Natural killer cell (primary cell): ENCODE results near the gene PANK4. TPM values are rescaled to one million over a fixed set of nuclear protein-coding genes. Genes with fewer than 3 reads are reported as not detected.

Source experiments
- ATAC-seq, 3 donors: fragments of 150-1000 bp in 2 of 3; fragments of 200-7000 bp in 1 of 3; cut with Tn5 transposase; 1 replicate in 1 of 3; 2 replicates in 2 of 3; pipeline ENCODE4 v1.10.0; 2021; ENCODE audit warnings: mild to moderate bottlenecking in 2 of 3, moderate library complexity in 2 of 3
- DNase-seq, 2 donors: peaks; one replicate each; pipeline versions ENCODE4 v3.0.0 to v3.0.0-alpha.2; 2013 to 2021; ENCODE audit warnings: mixed read lengths in 1 of 2
- H3K27ac ChIP-seq: one replicate; pipeline ENCODE4 v1.5.1; 2013; ENCODE audit warnings: mild to moderate bottlenecking, low read length
- H3K27me3 ChIP-seq: one replicate; pipeline ENCODE4 v1.6.1; 2013; ENCODE audit warnings: low read length; ENCODE audit not compliant: control insufficient read depth, insufficient read depth
- H3K36me3 ChIP-seq: one replicate; pipeline ENCODE4 v1.6.1; 2013; ENCODE audit warnings: low read length; ENCODE audit not compliant: control insufficient read depth, insufficient read depth
- H3K4me1 ChIP-seq: one replicate; pipeline ENCODE4 v1.6.1; 2013; ENCODE audit warnings: low read length; ENCODE audit not compliant: control insufficient read depth, insufficient read depth
- H3K4me3 ChIP-seq: one replicate; pipeline ENCODE4 v1.5.1; 2013; ENCODE audit warnings: low read length
- H3K9me3 ChIP-seq: one replicate; pipeline ENCODE4 v1.6.1; 2013; ENCODE audit warnings: low read length; ENCODE audit not compliant: control insufficient read depth, insufficient read depth
- H3K27ac Mint-ChIP-seq, 2 donors: one replicate each; pipeline ENCODE4 v1.8.0; 2022; ENCODE audit warnings: mild to moderate bottlenecking in 2 of 2, mixed read lengths in 2 of 2, moderate library complexity in 1 of 2
- H3K27me3 Mint-ChIP-seq, 2 donors: one replicate each; pipeline ENCODE4 v1.8.0; 2022; ENCODE audit warnings: low read depth in 2 of 2, mixed read lengths in 2 of 2
- H3K36me3 Mint-ChIP-seq: one replicate; pipeline ENCODE4 v1.8.0; 2022; ENCODE audit warnings: mixed read lengths
- H3K4me1 Mint-ChIP-seq, 2 donors: one replicate each; pipeline ENCODE4 v1.8.0; 2022; ENCODE audit warnings: mixed read lengths in 2 of 2
- H3K4me3 Mint-ChIP-seq: one replicate; pipeline ENCODE4 v1.8.0; 2022; ENCODE audit warnings: mild to moderate bottlenecking, moderate library complexity, mixed read lengths
- H3K9me3 Mint-ChIP-seq, 2 donors: one replicate each; pipeline ENCODE4 v1.8.0; 2022; ENCODE audit warnings: mixed read lengths in 2 of 2
- WGBS: methylation state at CpG from one replicate; pipeline ENCODE4 v1.1.7; 2013; ENCODE audit warnings: missing lambda C conversion rate; ENCODE audit not compliant: insufficient coverage; 5-methylcytosine and 5-hydroxymethylcytosine counted together
- intact Hi-C: fragments of 100-400 bp; cut with micrococcal nuclease; formaldehyde crosslinking; loops from one replicate; pipeline ENCODE4 v1.14.2; 2022
- total RNA-seq, 4 donors: library from RNA; stranded (reverse); fragments of 120-200 nt in 1 of 4; gene quantifications; one replicate each; pipeline versions ENCODE4 v1.2.3 to v1.2.4, GENCODE V29; 2013 to 2022
- TF ChIP-seq, protein P1 (sequence below): fragments of 200-600 bp; IDR thresholded peaks from one replicate; pipeline ENCODE4 v1.8.0; 2022; ENCODE audit warnings: antibody characterized with exemption

Gene PANK4
- total RNA-seq, 3 donors from 2014 or later (not counting 1 experiment from before 2014, with no cell fraction given): 48.2 to 75.7 (median 61.8) TPM

GRCh38 chr1:2515763-2516080 is 10.7 kb downstream of the PANK4 start:
- TF ChIP-seq, protein P1, sequence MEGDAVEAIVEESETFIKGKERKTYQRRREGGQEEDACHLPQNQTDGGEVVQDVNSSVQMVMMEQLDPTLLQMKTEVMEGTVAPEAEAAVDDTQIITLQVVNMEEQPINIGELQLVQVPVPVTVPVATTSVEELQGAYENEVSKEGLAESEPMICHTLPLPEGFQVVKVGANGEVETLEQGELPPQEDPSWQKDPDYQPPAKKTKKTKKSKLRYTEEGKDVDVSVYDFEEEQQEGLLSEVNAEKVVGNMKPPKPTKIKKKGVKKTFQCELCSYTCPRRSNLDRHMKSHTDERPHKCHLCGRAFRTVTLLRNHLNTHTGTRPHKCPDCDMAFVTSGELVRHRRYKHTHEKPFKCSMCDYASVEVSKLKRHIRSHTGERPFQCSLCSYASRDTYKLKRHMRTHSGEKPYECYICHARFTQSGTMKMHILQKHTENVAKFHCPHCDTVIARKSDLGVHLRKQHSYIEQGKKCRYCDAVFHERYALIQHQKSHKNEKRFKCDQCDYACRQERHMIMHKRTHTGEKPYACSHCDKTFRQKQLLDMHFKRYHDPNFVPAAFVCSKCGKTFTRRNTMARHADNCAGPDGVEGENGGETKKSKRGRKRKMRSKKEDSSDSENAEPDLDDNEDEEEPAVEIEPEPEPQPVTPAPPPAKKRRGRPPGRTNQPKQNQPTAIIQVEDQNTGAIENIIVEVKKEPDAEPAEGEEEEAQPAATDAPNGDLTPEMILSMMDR: no peak
- ATAC-seq: no peak
- Mint-ChIP-seq H3K36me3 (no peaks in the 10 kb centered on the region), H3K27ac (no peak overlapping the region), H3K27me3 (no peaks in the 10 kb centered on the region), H3K4me1 (peaks cover 0 to under 1% of the 10 kb centered on the region in 2 donors), H3K9me3 (no peaks in the 10 kb centered on the region), H3K4me3 (no peak overlapping the region)
- Histone ChIP-seq H3K4me1 (no peaks in the 10 kb centered on the region), H3K4me3 (no peak overlapping the region), H3K9me3 (no peaks in the 10 kb centered on the region), H3K27me3 (no peaks in the 10 kb centered on the region), H3K27ac (no peak overlapping the region), H3K36me3 (peaks cover 92% of the 10 kb centered on the region)
- 95% methylated on average over 11 of the region's 11 CpGs for WGBS
- intact Hi-C loops: no loop called here
- DNase-seq: no peak

GRCh38 chr1:2514863-2515762 is 11.3 kb downstream of the PANK4 start:
- Histone ChIP-seq H3K27ac (no peak overlapping the region), H3K36me3 (peaks cover 93% of the 10 kb centered on the region), H3K4me3 (no peak overlapping the region), H3K27me3 (no peaks in the 10 kb centered on the region), H3K4me1 (no peaks in the 10 kb centered on the region), H3K9me3 (no peaks in the 10 kb centered on the region)
- no peak for DNase-seq
- TF ChIP-seq, protein P1: no peak
- H3K9me3 Mint-ChIP-seq: no peaks in the 10 kb centered on the region
- 96% methylated on average over 45 of the region's 45 CpGs for WGBS
- no peak for ATAC-seq
- no peaks in the 10 kb centered on the region for H3K27me3 Mint-ChIP-seq
- H3K27ac Mint-ChIP-seq: no peak overlapping the region
- no peaks in the 10 kb centered on the region for H3K36me3 Mint-ChIP-seq
- no peak overlapping the region for H3K4me3 Mint-ChIP-seq
- H3K4me1 Mint-ChIP-seq: no peaks in the 10 kb centered on the region
- intact Hi-C loops: no loop called here

- Mint-ChIP-seq H3K27me3 (no peaks in the 10 kb centered on the region), H3K27ac (no peak overlapping the region), H3K4me3 (no peak overlapping the region), H3K4me1 (no peaks in the 10 kb centered on the region), H3K36me3 (no peaks in the 10 kb centered on the region), H3K9me3 (no peaks in the 10 kb centered on the region)
- H3K36me3 ChIP-seq: peaks cover 94% of the 10 kb centered on the region
- no peak overlapping the region for H3K27ac ChIP-seq
- H3K27me3 ChIP-seq: no peaks in the 10 kb centered on the region
- TF ChIP-seq, protein P1: no peak
- ATAC-seq (no peak), DNase-seq (no peak)
- no peak overlapping the region for H3K4me3 ChIP-seq
- intact Hi-C loops: no loop called here
- H3K4me1 ChIP-seq: no peaks in the 10 kb centered on the region
- no peaks in the 10 kb centered on the region for H3K9me3 ChIP-seq
- 97% methylated on average over 42 of the region's 43 CpGs for WGBS
These were observed 12.3 kb downstream of the PANK4 start for GRCh38 chr1:2513939-2514652.
